Transverse colon (tissue), 3 donors: ENCODE results near the gene MRPL39.

Source experiments
- CTCF ChIP-seq, 5 experiments: fragments of 200-600 bp in 3 of 5; fragments of 450-650 bp in 2 of 5; sonication (generic) in 3 of 5; IDR thresholded peaks; 1 replicate in 2 of 5; 2 replicates in 3 of 5; pipeline ENCODE4 v1.5.1; 2016 to 2017; ENCODE audit warnings: antibody characterized with exemption in 5 of 5, inconsistent platforms in 3 of 5, mild to moderate bottlenecking in 2 of 5, moderate library complexity in 1 of 5
- EP300 ChIP-seq: sonication (generic); formaldehyde crosslinking; IDR thresholded peaks from one replicate; pipeline ENCODE4 v1.6.1; 2017; ENCODE audit warnings: antibody characterized with exemption, low read depth
- POLR2A ChIP-seq: fragments of 450-650 bp; IDR thresholded peaks from one replicate; pipeline ENCODE4 v1.6.1; 2016; ENCODE audit warnings: antibody characterized with exemption, mild to moderate bottlenecking, moderate library complexity

- TF ChIP-seq CTCF (IDR thresholded peaks at IDR 0.05) = no peak
- no peak for TF ChIP-seq EP300
- TF ChIP-seq POLR2A = no peak
These were observed 29.0 kb downstream of the MRPL39 start for GRCh38 chr21:25578056-25578961.
